Ovary (tissue), 9 donors: ENCODE results near the gene UBE4A. TPM values are rescaled to one million over a fixed set of nuclear protein-coding genes. Genes with fewer than 3 reads are reported as not detected.

Experiments used
- DNase-seq, 5 donors: peaks; one replicate each; pipeline ENCODE4 v3.0.0-alpha.2; 2019 to 2020
- H3K27ac ChIP-seq, 2 donors: fragments of 200-600 bp; one replicate each; pipeline versions ENCODE4 v1.5.1 to v1.8.0; 2019 to 2022
- H3K27me3 ChIP-seq: fragments of 200-600 bp; one replicate; pipeline ENCODE4 v1.8.0; 2022
- H3K36me3 ChIP-seq: fragments of 200-600 bp; sonication (generic); one replicate; pipeline ENCODE4 v1.5.1; 2019
- H3K4me1 ChIP-seq: one replicate; pipeline ENCODE4 v1.8.1; 2013; ENCODE audit warnings: mild to moderate bottlenecking, moderate library complexity; ENCODE audit not compliant: insufficient read depth
- H3K4me3 ChIP-seq: fragments of 200-600 bp; sonication (generic); one replicate; pipeline ENCODE4 v1.5.1; 2017
- H3K9me3 ChIP-seq, 2 donors: fragments of 200-600 bp in 1 of 2; sonication (generic) in 1 of 2; one replicate each; pipeline versions ENCODE4 v1.5.1 to v1.8.1; 2013 to 2019; ENCODE audit warnings: mild to moderate bottlenecking in 1 of 2, moderate library complexity in 1 of 2
- EP300 ChIP-seq: sonication (generic); formaldehyde crosslinking; IDR thresholded peaks from one replicate; pipeline ENCODE4 v1.6.1; 2017; ENCODE audit warnings: antibody characterized with exemption
- POLR2A ChIP-seq: fragments of 450-650 bp; IDR thresholded peaks from one replicate; pipeline ENCODE4 v1.6.1; 2017; ENCODE audit warnings: antibody characterized with exemption, mild to moderate bottlenecking, moderate library complexity
- WGBS, 3 donors: extraction: QIAGEN DNeasy Blood & Tissue Kit in 1 of 3; methylation state at CpG; one replicate each; pipeline versions ENCODE4 v1.1.5 to v1.1.7; 2013 to 2017; 5-methylcytosine and 5-hydroxymethylcytosine counted together
- intact Hi-C, 4 donors: fragments of 100-400 bp; cut with DNase I; formaldehyde crosslinking; loops; one replicate each; pipeline versions ENCODE4 v1.11.0 to v1.15.1; 2022 to 2023
- polyA plus RNA-seq, 2 donors: library from polyadenylated mRNA; stranded (reverse); fragments of 200-250 nt in 1 of 2; fragments of 350-450 nt in 1 of 2; fragmentation: Illumina TruSeq in 1 of 2; extraction: RNeasy Lipid Tissue Mini Kit (QIAGEN cat#74804) in 1 of 2; gene quantifications; one replicate each; pipeline ENCODE4 v1.2.3, GENCODE V29; 2013 to 2014
- total RNA-seq, 7 donors: library from RNA; depleted of rRNA in 2 of 7; stranded (reverse); fragments of >200 nt in 2 of 7; fragmentation: NEBNext Ultra II Directional in 3 of 7; extraction: Animal tissue kit (Norgen Biotek cat#: 25700) in 3 of 7; gene quantifications; one replicate each; pipeline versions ENCODE4 v1.1.0 to v1.2.4, GENCODE V29; 2016 to 2023
- TF ChIP-seq, protein P1 (sequence below), 3 donors: fragments of 450-650 bp in 2 of 3; fragments of 200-600 bp in 1 of 3; IDR thresholded peaks; one replicate each; pipeline versions ENCODE4 v1.5.1 to v1.8.0; 2016 to 2022; ENCODE audit warnings: antibody characterized with exemption in 3 of 3, mild to moderate bottlenecking in 1 of 3
- donor health status: DM: no; HTN: no; CAD: no; lungs with moderate emphysema.
- donor health status: DM: no; HTN: no; CAD: no.
- donor health status: Bipolar disorder and iron deficiency.
- donor health status: DM: yes; HTN: yes; CAD: no.
- donor health status: DM: no; HTN: no; CAD: no.
- donor health status: DM: yes; HTN: yes; CAD: no.

The UBE4A gene
- total and polyA plus RNA-seq, 9 donors: 12.2 to 34.7 (median 28.8) TPM

GRCh38 chr11:118318581-118319336 lies 40.6 kb upstream of the UBE4A start:
- no peaks in the 10 kb centered on the region for H3K9me3 ChIP-seq
- intact Hi-C loops: no loop called here
- H3K36me3 ChIP-seq: no peaks in the 10 kb centered on the region
- H3K4me1 ChIP-seq: no peaks in the 10 kb centered on the region
- H3K27me3 ChIP-seq: no peaks in the 10 kb centered on the region
- no peak for TF ChIP-seq EP300
- TF ChIP-seq, protein P1, sequence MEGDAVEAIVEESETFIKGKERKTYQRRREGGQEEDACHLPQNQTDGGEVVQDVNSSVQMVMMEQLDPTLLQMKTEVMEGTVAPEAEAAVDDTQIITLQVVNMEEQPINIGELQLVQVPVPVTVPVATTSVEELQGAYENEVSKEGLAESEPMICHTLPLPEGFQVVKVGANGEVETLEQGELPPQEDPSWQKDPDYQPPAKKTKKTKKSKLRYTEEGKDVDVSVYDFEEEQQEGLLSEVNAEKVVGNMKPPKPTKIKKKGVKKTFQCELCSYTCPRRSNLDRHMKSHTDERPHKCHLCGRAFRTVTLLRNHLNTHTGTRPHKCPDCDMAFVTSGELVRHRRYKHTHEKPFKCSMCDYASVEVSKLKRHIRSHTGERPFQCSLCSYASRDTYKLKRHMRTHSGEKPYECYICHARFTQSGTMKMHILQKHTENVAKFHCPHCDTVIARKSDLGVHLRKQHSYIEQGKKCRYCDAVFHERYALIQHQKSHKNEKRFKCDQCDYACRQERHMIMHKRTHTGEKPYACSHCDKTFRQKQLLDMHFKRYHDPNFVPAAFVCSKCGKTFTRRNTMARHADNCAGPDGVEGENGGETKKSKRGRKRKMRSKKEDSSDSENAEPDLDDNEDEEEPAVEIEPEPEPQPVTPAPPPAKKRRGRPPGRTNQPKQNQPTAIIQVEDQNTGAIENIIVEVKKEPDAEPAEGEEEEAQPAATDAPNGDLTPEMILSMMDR (IDR thresholded peaks at IDR 0.05): no peak
- no peak for TF ChIP-seq POLR2A
- WGBS, 3 donors: 86 to 90% (median 87%) methylated on average over 11 of the region's 11 CpGs
- H3K4me3 ChIP-seq: no peak overlapping the region
- no peak overlapping the region for H3K27ac ChIP-seq
- no peak for DNase-seq

GRCh38 chr11:118319337-118319707 lies 40.1 kb upstream of the UBE4A start:
- Histone ChIP-seq H3K27me3 (no peaks in the 10 kb centered on the region), H3K9me3 (no peaks in the 10 kb centered on the region), H3K36me3 (no peaks in the 10 kb centered on the region), H3K4me3 (no peak overlapping the region), H3K27ac (no peak overlapping the region), H3K4me1 (no peaks in the 10 kb centered on the region)
- intact Hi-C loops: no loop called here
- DNase-seq: no peak
- TF ChIP-seq POLR2A (no peak), EP300 (no peak)
- TF ChIP-seq, protein P1 (IDR thresholded peaks at IDR 0.05): no peak
- WGBS, 3 donors: 36 to 68% (median 38%) methylated on average over 1 of the region's 1 CpG

GRCh38 chr11:118320515-118320914 lies 38.9 kb upstream of the UBE4A start:
- intact Hi-C loops: no loop called here
- H3K27me3 ChIP-seq: no peaks in the 10 kb centered on the region
- WGBS, 3 donors: 83 to 88% (median 83%) methylated on average over 3 of the region's 3 CpGs
- H3K4me1 ChIP-seq: no peaks in the 10 kb centered on the region
- no peak overlapping the region for H3K4me3 ChIP-seq
- H3K27ac ChIP-seq: no peak overlapping the region
- DNase-seq: no peak
- H3K36me3 ChIP-seq: no peaks in the 10 kb centered on the region
- TF ChIP-seq POLR2A (no peak), EP300 (no peak)
- TF ChIP-seq, protein P1 (IDR thresholded peaks at IDR 0.05): no peak
- H3K9me3 ChIP-seq: no peaks in the 10 kb centered on the region

- DNase-seq: no peak
- Histone ChIP-seq H3K9me3 (no peaks in the 10 kb centered on the region), H3K4me1 (no peaks in the 10 kb centered on the region), H3K36me3 (no peaks in the 10 kb centered on the region), H3K4me3 (no peak overlapping the region), H3K27me3 (no peaks in the 10 kb centered on the region), H3K27ac (no peak overlapping the region)
- intact Hi-C loops: no loop called here
- 71 to 79% (median 74%) methylated on average over 5 of the region's 5 CpGs for WGBS, 3 donors
- TF ChIP-seq, protein P1 (IDR thresholded peaks at IDR 0.05): no peak
- no peak for TF ChIP-seq POLR2A
- TF ChIP-seq EP300: no peak
Observed at GRCh38 chr11:118321386-118322082, 37.9 kb upstream of the UBE4A start.
